Upper lobe of left lung (tissue), 6 donors: ENCODE results near the gene PREX1. TPM values are rescaled to one million over a fixed set of nuclear protein-coding genes. Genes with fewer than 3 reads are reported as not detected.

Source experiments
- ATAC-seq, 2 donors: fragments of 200-7000 bp; cut with Tn5 transposase; one replicate each; pipeline ENCODE4 v1.9.1; 2022; ENCODE audit warnings: mild to moderate bottlenecking in 2 of 2, moderate library complexity in 2 of 2; ENCODE audit not compliant: low FRiP score in 2 of 2
- DNase-seq, 2 donors: peaks; one replicate each; pipeline ENCODE4 v3.0.0-alpha.2; 2019 to 2020
- H3K27ac ChIP-seq, 4 donors: fragments of 200-600 bp; sonication (generic); one replicate each; pipeline ENCODE4 v1.5.1; 2016 to 2019
- H3K27me3 ChIP-seq, 4 donors: fragments of 200-600 bp; sonication (generic); one replicate each; pipeline ENCODE4 v1.5.1; 2017 to 2019
- H3K36me3 ChIP-seq, 4 donors: fragments of 200-600 bp; sonication (generic); one replicate each; pipeline ENCODE4 v1.5.1; 2016 to 2019
- H3K4me1 ChIP-seq, 4 donors: fragments of 200-600 bp; sonication (generic); one replicate each; pipeline ENCODE4 v1.5.1; 2018 to 2019
- H3K4me3 ChIP-seq, 4 donors: fragments of 200-600 bp; sonication (generic); one replicate each; pipeline ENCODE4 v1.5.1; 2017 to 2019; ENCODE audit warnings: mild to moderate bottlenecking in 2 of 4, moderate library complexity in 1 of 4
- H3K9me3 ChIP-seq, 4 donors: fragments of 200-600 bp; sonication (generic); one replicate each; pipeline ENCODE4 v1.5.1; 2018 to 2019
- EP300 ChIP-seq, 4 donors: sonication (generic); formaldehyde crosslinking; IDR thresholded peaks; one replicate each; pipeline ENCODE4 v1.5.1; 2017; ENCODE audit warnings: antibody characterized with exemption in 4 of 4, control low read depth in 2 of 4
- POLR2A ChIP-seq, 4 donors: fragments of 450-650 bp; IDR thresholded peaks; one replicate each; pipeline ENCODE4 v1.5.1; 2016 to 2017; ENCODE audit warnings: antibody characterized with exemption in 4 of 4, mild to moderate bottlenecking in 2 of 4
- POLR2AphosphoS5 ChIP-seq, 2 donors: sonication (generic); formaldehyde crosslinking; IDR thresholded peaks; one replicate each; pipeline ENCODE4 v1.5.1; 2017; ENCODE audit warnings: antibody characterized with exemption in 2 of 2
- WGBS, 2 donors: methylation state at CpG; one replicate each; pipeline ENCODE4 v1.1.5; 2017 to 2018; 5-methylcytosine and 5-hydroxymethylcytosine counted together
- total RNA-seq, 6 donors: library from RNA; depleted of rRNA in 4 of 6; stranded (reverse); fragments of >200 nt in 4 of 6; gene quantifications; one replicate each; pipeline versions ENCODE4 v1.1.0 to v1.2.1, GENCODE V29; 2016 to 2021
- TF ChIP-seq, protein P1 (sequence below), 6 experiments: fragments of 450-650 bp in 4 of 6; fragments of 200-600 bp in 2 of 6; sonication (generic) in 2 of 6; IDR thresholded peaks; one replicate each; pipeline ENCODE4 v1.5.1; 2016 to 2019; ENCODE audit warnings: antibody characterized with exemption in 6 of 6
- donor health status: DM: no; HTN: no; CAD: no; lungs with moderate emphysema.
- donor health status: DM: no; HTN: yes; CAD: no; lungs with severe emphysema.

Gene PREX1
- total RNA-seq, 6 donors from 2014 or later: 42.8 to 177 (median 74.6) TPM

DNA sequence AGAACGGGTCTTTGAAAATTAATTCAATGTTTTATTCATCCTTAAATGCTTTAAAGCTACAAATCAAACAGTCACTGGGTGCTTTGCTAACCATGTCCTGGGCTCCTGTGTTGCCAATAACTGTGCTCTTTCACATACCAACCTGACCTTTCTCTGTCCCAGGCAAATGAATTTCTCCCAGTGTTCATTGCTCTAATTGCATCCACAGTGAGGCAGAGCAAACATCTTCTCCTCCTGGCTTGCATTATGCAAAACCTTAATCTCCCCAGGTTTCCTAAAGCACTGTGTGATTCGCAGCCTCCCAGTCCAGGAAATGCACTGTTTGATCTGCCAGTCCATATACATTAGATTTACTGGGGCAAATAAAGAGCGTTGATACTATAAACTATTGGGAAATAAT, 219.0 kb downstream of the PREX1 start:
- ATAC-seq (no peak), DNase-seq (no peak)
- no peaks in the 10 kb centered on the region for H3K4me1 ChIP-seq
- H3K9me3 ChIP-seq: no peaks in the 10 kb centered on the region
- no peak overlapping the region for H3K27ac ChIP-seq
- H3K27me3 ChIP-seq: no peaks in the 10 kb centered on the region
- TF ChIP-seq, protein P1, sequence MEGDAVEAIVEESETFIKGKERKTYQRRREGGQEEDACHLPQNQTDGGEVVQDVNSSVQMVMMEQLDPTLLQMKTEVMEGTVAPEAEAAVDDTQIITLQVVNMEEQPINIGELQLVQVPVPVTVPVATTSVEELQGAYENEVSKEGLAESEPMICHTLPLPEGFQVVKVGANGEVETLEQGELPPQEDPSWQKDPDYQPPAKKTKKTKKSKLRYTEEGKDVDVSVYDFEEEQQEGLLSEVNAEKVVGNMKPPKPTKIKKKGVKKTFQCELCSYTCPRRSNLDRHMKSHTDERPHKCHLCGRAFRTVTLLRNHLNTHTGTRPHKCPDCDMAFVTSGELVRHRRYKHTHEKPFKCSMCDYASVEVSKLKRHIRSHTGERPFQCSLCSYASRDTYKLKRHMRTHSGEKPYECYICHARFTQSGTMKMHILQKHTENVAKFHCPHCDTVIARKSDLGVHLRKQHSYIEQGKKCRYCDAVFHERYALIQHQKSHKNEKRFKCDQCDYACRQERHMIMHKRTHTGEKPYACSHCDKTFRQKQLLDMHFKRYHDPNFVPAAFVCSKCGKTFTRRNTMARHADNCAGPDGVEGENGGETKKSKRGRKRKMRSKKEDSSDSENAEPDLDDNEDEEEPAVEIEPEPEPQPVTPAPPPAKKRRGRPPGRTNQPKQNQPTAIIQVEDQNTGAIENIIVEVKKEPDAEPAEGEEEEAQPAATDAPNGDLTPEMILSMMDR (IDR thresholded peaks at IDR 0.05): no peak
- TF ChIP-seq EP300 (IDR thresholded peaks at IDR 0.05) (no peak), POLR2AphosphoS5 (IDR thresholded peaks at IDR 0.05) (no peak), POLR2A (IDR thresholded peaks at IDR 0.05) (no peak)
- WGBS, 2 donors: 77 to 79% methylated on average over 3 of the region's 3 CpGs
- no peak overlapping the region for H3K4me3 ChIP-seq
- H3K36me3 ChIP-seq: no peaks in the 10 kb centered on the region

DNA sequence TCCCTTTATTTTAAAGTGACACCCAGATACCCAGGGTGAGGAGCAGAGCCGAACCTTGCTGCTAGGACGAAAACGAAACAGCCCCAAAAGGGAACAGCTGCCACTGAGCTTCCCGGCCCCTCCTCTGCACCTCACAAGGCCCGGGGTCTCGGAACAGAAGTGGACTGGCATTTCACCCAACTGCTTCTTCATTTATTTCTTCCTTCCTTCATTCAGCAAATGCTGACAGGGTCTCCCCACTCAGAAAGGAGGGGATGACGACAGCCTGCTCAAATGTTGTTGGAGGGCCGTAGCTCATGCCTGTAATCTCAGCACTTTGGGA, 220.3 kb downstream of the PREX1 start:
- ATAC-seq (no peak), DNase-seq (no peak)
- 94 to 96% methylated on average over 8 of the region's 8 CpGs for WGBS, 2 donors
- TF ChIP-seq POLR2AphosphoS5 (IDR thresholded peaks at IDR 0.05): no peak
- TF ChIP-seq, protein P1 (IDR thresholded peaks at IDR 0.05): no peak
- TF ChIP-seq EP300 (IDR thresholded peaks at IDR 0.05): no peak
- TF ChIP-seq POLR2A (IDR thresholded peaks at IDR 0.05): no peak
- Histone ChIP-seq H3K4me1 (no peaks in the 10 kb centered on the region), H3K27ac (no peak overlapping the region), H3K9me3 (no peaks in the 10 kb centered on the region), H3K36me3 (no peaks in the 10 kb centered on the region), H3K27me3 (no peaks in the 10 kb centered on the region), H3K4me3 (no peak overlapping the region)

DNA sequence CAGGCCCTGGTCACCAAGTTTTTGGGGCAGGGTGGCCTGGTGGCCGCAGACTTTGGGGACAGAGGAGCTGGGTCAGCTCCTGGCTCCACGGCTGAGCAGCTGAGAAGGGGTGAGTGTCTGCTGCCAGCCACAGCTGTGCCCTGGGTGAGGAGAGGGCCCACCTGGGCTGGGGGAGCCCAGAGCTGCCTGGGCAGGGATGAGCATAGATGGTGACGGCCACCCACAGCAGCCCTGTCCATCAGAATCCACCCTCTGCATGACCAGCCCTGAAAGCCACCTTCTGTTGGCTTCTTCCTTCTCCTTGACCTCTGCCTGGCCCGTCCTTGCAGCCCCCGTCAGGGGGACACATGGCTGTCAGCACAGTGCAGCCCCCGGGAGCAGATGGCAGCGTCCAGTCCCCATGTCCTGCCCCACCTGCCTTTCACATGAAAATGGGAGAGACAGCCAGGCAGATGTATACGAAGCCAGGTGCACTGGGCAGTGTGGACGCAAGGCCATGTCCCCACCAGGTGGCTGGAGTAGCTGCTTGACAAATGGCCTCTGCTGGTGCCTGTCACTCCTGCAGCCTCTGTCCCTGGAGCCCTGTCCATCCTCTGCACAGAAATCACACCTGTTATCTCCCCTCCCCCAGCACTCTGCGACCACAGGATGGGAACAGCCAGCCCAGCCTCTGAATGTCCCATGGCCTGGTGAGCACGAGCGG, 220.8 kb downstream of the PREX1 start:
- ATAC-seq (no peak), DNase-seq (peak in 1 of 2 donors; percentile 61)
- Histone ChIP-seq H3K27ac (no peak overlapping the region), H3K36me3 (no peaks in the 10 kb centered on the region), H3K4me1 (no peaks in the 10 kb centered on the region), H3K4me3 (no peak overlapping the region), H3K9me3 (no peaks in the 10 kb centered on the region), H3K27me3 (no peaks in the 10 kb centered on the region)
- 83 to 88% methylated on average over 6 to 10 of the region's 12 CpGs for WGBS, 2 donors
- TF ChIP-seq POLR2AphosphoS5 (IDR thresholded peaks at IDR 0.05): no peak
- no peak for TF ChIP-seq EP300 (IDR thresholded peaks at IDR 0.05)
- TF ChIP-seq POLR2A (IDR thresholded peaks at IDR 0.05): no peak
- TF ChIP-seq, protein P1 (IDR thresholded peaks at IDR 0.05): no peak

DNA sequence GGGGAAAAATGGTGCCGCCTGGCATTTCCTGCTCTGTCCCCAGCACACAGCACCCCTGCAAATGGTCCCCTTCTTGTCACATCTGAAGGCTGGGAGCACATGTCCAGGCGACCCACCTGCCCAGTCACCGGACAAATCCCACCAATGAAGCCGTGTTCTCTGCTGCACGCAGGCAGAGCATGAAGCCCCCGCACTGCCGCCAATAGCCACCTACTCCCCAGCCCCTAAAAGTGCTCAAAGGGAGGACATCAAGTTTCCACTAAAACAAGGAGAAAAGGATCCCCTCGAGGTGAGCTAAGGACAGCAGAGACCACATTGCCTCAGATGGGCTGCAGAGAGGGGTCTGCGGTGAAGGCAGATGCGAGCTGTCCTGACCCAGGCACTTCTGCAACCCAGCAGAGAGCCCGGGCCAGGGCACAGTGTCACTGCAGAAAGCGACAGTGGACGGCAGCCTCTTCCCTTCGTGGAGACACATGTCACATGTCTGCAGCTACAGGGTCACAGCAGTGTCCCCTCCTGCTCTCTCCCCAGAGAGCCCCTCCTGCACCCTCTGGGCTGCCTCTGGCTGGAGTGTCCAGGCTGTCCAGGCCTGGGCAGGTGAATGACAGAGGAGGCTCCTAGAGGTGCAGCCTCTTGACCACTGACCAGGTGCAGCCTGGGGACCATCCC, 221.5 kb downstream of the PREX1 start:
- Histone ChIP-seq H3K27me3 (no peaks in the 10 kb centered on the region), H3K36me3 (no peaks in the 10 kb centered on the region), H3K9me3 (no peaks in the 10 kb centered on the region), H3K27ac (no peak overlapping the region), H3K4me1 (no peaks in the 10 kb centered on the region), H3K4me3 (no peak overlapping the region)
- DNase-seq (peak in 1 of 2 donors; percentile 39), ATAC-seq (no peak)
- TF ChIP-seq, protein P1 (IDR thresholded peaks at IDR 0.05): no peak
- TF ChIP-seq POLR2A (IDR thresholded peaks at IDR 0.05) (no peak), POLR2AphosphoS5 (IDR thresholded peaks at IDR 0.05) (no peak), EP300 (IDR thresholded peaks at IDR 0.05) (no peak)
- 76 to 83% methylated on average over 7 to 14 of the region's 14 CpGs for WGBS, 2 donors
